CD14-positive monocyte (primary cell): ENCODE results near the gene GPRC5B. TPM values are rescaled to one million over a fixed set of nuclear protein-coding genes. Genes with fewer than 3 reads are reported as not detected.

Source experiments
- DNase-seq, 3 donors: peaks; one replicate each; pipeline ENCODE4 v3.0.0-alpha.2; 2011 to 2022
- H2AFZ ChIP-seq: 2 replicates; pipeline ENCODE4 v1.6.0; 2012; ENCODE audit warnings: mild to moderate bottlenecking, low read depth, low read length, inconsistent platforms; ENCODE audit not compliant: insufficient read depth, poor library complexity, severe bottlenecking
- H3K27ac ChIP-seq, 2 donors: 1 replicate in 1 of 2; 2 replicates in 1 of 2; pipeline ENCODE4 v1.5.1; 2012 to 2013; ENCODE audit warnings: low read length in 2 of 2, control low read depth in 1 of 2, inconsistent platforms in 1 of 2, low read depth in 1 of 2, mild to moderate bottlenecking in 1 of 2
- H3K27me3 ChIP-seq, 2 donors: one replicate each; pipeline versions ENCODE4 v1.6.0 to v1.6.1; 2011 to 2013; ENCODE audit warnings: low read length in 2 of 2; ENCODE audit not compliant: control insufficient read depth in 2 of 2, insufficient read depth in 2 of 2
- H3K36me3 ChIP-seq, 2 donors: replicated peaks in 1 of 2; 1 replicate in 1 of 2; 2 replicates in 1 of 2; pipeline versions ENCODE4 v1.5.1 to v1.6.1; 2012 to 2013; ENCODE audit warnings: low read length in 2 of 2, control low read depth in 1 of 2, inconsistent platforms in 1 of 2, mild to moderate bottlenecking in 1 of 2; ENCODE audit not compliant: insufficient read depth in 2 of 2, control insufficient read depth in 1 of 2
- H3K4me1 ChIP-seq, 2 donors: 1 replicate in 1 of 2; 2 replicates in 1 of 2; pipeline versions ENCODE4 v1.5.1 to v1.6.1; 2012 to 2013; ENCODE audit warnings: low read length in 2 of 2, control low read depth in 1 of 2, inconsistent platforms in 1 of 2, mild to moderate bottlenecking in 1 of 2, moderate library complexity in 1 of 2; ENCODE audit not compliant: insufficient read depth in 2 of 2, control insufficient read depth in 1 of 2
- H3K4me2 ChIP-seq: replicated peaks from 2 replicates; pipeline ENCODE3; 2012; ENCODE audit warnings: low read length, moderate library complexity, mild to moderate bottlenecking; ENCODE audit not compliant: poor library complexity, severe bottlenecking; ENCODE audit errors: extremely low read depth
- H3K4me3 ChIP-seq, 3 experiments: fragments of 200-600 bp in 1 of 3; sonication (generic) in 1 of 3; replicated peaks in 1 of 3; 1 replicate in 2 of 3; 2 replicates in 1 of 3; pipeline ENCODE4 v1.5.1; 2011 to 2013; ENCODE audit warnings: low read length in 3 of 3, mild to moderate bottlenecking in 3 of 3, control low read depth in 2 of 3, low read depth in 2 of 3, inconsistent platforms in 1 of 3, moderate library complexity in 1 of 3
- H3K79me2 ChIP-seq: 2 replicates; pipeline ENCODE4 v1.6.0; 2012; ENCODE audit warnings: mild to moderate bottlenecking, control low read depth, inconsistent platforms, low read length, moderate library complexity; ENCODE audit not compliant: insufficient read depth
- H3K9ac ChIP-seq: 2 replicates; pipeline ENCODE4 v1.6.0; 2017; ENCODE audit warnings: low read length, mild to moderate bottlenecking; ENCODE audit not compliant: insufficient read depth, poor library complexity, severe bottlenecking
- H3K9me3 ChIP-seq, 2 donors: replicated peaks in 1 of 2; 1 replicate in 1 of 2; 2 replicates in 1 of 2; pipeline versions ENCODE4 v1.5.1 to v1.6.1; 2012 to 2013; ENCODE audit warnings: low read length in 2 of 2, control low read depth in 1 of 2; ENCODE audit not compliant: control insufficient read depth in 1 of 2, insufficient read depth in 1 of 2
- H4K20me1 ChIP-seq: 2 replicates; pipeline ENCODE4 v1.6.0; 2012; ENCODE audit warnings: mild to moderate bottlenecking, low read length, control low read depth, moderate library complexity; ENCODE audit not compliant: insufficient read depth
- H3K27ac Mint-ChIP-seq, 7 donors: one replicate each; pipeline ENCODE4 v1.8.0; 2020; ENCODE audit warnings: mild to moderate bottlenecking in 7 of 7, mixed read lengths in 7 of 7, moderate library complexity in 6 of 7, inconsistent platforms in 2 of 7
- H3K27me3 Mint-ChIP-seq, 3 donors: one replicate each; pipeline ENCODE4 v1.8.0; 2021 to 2022; ENCODE audit warnings: low read depth in 3 of 3, mild to moderate bottlenecking in 3 of 3, mixed read lengths in 3 of 3, moderate library complexity in 3 of 3, inconsistent platforms in 1 of 3
- H3K36me3 Mint-ChIP-seq, 2 donors: one replicate each; pipeline ENCODE4 v1.8.0; 2020; ENCODE audit warnings: mixed read lengths in 2 of 2, inconsistent platforms in 1 of 2, mild to moderate bottlenecking in 1 of 2
- H3K4me1 Mint-ChIP-seq: one replicate; pipeline ENCODE4 v1.8.0; 2020; ENCODE audit warnings: mild to moderate bottlenecking, mixed read lengths
- H3K4me3 Mint-ChIP-seq, 2 donors: one replicate each; pipeline ENCODE4 v1.8.0; 2020; ENCODE audit warnings: mild to moderate bottlenecking in 2 of 2, mixed read lengths in 2 of 2, moderate library complexity in 1 of 2
- H3K9me3 Mint-ChIP-seq, 7 donors: one replicate each; pipeline ENCODE4 v1.8.0; 2020 to 2022; ENCODE audit warnings: mixed read lengths in 7 of 7, mild to moderate bottlenecking in 6 of 7, moderate library complexity in 6 of 7, inconsistent platforms in 2 of 7
- WGBS: methylation state at CpG from one replicate; pipeline ENCODE4 v1.1.5; 2013; ENCODE audit warnings: missing lambda C conversion rate; ENCODE audit not compliant: insufficient coverage; 5-methylcytosine and 5-hydroxymethylcytosine counted together
- intact Hi-C, 2 donors: fragments of 100-400 bp; cut with micrococcal nuclease; formaldehyde crosslinking; loops; one replicate each; pipeline versions ENCODE4 v1.15.0 to v1.15.1; 2023
- polyA plus RNA-seq, 3 donors: library from polyadenylated mRNA; depleted of rRNA in 1 of 3; unstranded in 2 of 3; stranded (reverse) in 1 of 3; fragments of 300-500 nt in 2 of 3; fragments of >200 nt in 1 of 3; fragmentation: Illumina TruSeq in 2 of 3; gene quantifications; 1 replicate in 2 of 3; 2 replicates in 1 of 3; pipeline ENCODE4 v1.2.3, GENCODE V29; 2012 to 2021
- TF ChIP-seq, protein P1 (sequence below): fragments of 200-600 bp; IDR thresholded peaks from one replicate; pipeline ENCODE4 v1.8.0; 2022; ENCODE audit warnings: antibody characterized with exemption, mild to moderate bottlenecking

GPRC5B gene
- polyA plus RNA-seq, 3 donors = 0.06 to 0.24 TPM; not detected in 1

- Histone ChIP-seq H3K4me3 (peak overlapping the region in 1 of 3 experiments; percentile 78), H3K79me2 (no peaks in the 10 kb centered on the region), H2AFZ (peak overlapping the region; percentile 76), H3K36me3 (no peaks in the 10 kb centered on the region), H3K4me1 (peaks cover 22 to 31% of the 10 kb centered on the region in 2 donors), H4K20me1 (no peaks in the 10 kb centered on the region), H3K27me3 (peaks cover 34 to 47% of the 10 kb centered on the region in 2 donors), H3K9me3 (peaks cover 4 to 16% of the 10 kb centered on the region in 2 donors), H3K9ac (no peak overlapping the region), H3K4me2 (peak overlapping the region; percentile 94), H3K27ac (no peak overlapping the region)
- H3K9me3 Mint-ChIP-seq = peaks cover 0 to 28% (median 7%) of the 10 kb centered on the region in 7 donors
- no peak overlapping the region for H3K27ac Mint-ChIP-seq
- WGBS = 6% methylated on average over 19 of the region's 20 CpGs
- intact Hi-C loops = loop anchor here (1.0 to 10.0 kb wide), 3 partner anchors 285 to 802 kb away; partner anchors contain the start of gene VPS35L (in 1 of the 2)
- H3K4me3 Mint-ChIP-seq = peak overlapping the region; percentile 64 to 94
- peaks cover 5% of the 10 kb centered on the region in 2 donors for H3K36me3 Mint-ChIP-seq
- H3K27me3 Mint-ChIP-seq = peaks cover 45 to 49% (median 49%) of the 10 kb centered on the region in 3 donors
- DNase-seq = peak; percentile 51 to 64 (median 57)
- H3K4me1 Mint-ChIP-seq = peaks cover 22% of the 10 kb centered on the region
- TF ChIP-seq, protein P1, sequence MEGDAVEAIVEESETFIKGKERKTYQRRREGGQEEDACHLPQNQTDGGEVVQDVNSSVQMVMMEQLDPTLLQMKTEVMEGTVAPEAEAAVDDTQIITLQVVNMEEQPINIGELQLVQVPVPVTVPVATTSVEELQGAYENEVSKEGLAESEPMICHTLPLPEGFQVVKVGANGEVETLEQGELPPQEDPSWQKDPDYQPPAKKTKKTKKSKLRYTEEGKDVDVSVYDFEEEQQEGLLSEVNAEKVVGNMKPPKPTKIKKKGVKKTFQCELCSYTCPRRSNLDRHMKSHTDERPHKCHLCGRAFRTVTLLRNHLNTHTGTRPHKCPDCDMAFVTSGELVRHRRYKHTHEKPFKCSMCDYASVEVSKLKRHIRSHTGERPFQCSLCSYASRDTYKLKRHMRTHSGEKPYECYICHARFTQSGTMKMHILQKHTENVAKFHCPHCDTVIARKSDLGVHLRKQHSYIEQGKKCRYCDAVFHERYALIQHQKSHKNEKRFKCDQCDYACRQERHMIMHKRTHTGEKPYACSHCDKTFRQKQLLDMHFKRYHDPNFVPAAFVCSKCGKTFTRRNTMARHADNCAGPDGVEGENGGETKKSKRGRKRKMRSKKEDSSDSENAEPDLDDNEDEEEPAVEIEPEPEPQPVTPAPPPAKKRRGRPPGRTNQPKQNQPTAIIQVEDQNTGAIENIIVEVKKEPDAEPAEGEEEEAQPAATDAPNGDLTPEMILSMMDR = peak; percentile 99
Measured at GRCh38 chr16:19886073-19886941, 1.7 kb upstream of the GPRC5B start.

DNA sequence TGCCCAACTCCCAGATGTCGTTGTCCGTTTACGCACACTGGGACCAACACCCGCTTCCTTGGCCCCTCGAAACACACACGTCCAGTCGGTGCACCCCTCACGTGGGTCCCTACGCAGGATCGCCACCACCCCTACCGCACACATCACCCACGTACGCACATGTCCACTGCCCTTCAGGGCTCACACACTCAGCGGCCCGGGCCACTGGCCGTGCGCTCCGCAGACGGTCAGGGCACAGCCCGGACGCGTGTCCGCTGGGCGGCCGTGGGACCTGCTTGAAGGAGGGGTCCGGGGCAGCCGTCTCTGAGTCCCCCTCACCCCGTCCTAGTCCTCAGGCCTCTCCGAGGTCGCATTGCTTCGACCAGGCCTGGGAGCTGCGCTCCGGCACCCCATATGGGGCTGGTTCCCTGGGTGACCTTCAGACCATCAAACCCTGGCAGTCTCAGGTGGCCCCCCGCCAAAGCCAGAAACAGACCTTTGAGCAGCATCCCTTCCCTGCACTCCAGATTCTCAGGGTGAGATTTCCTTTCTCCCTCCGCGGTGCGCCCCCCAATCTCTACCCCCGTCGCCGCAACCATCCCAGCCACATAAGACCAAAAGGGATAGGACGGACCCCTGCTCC is 914 bp upstream of the GPRC5B start:
- TF ChIP-seq, protein P1 = no peak
- H4K20me1 ChIP-seq = no peaks in the 10 kb centered on the region
- peak overlapping the region; percentile 82 to 94 for H3K4me3 Mint-ChIP-seq
- peaks cover 34 to 52% of the 10 kb centered on the region in 2 donors for H3K27me3 ChIP-seq
- H3K36me3 ChIP-seq = no peaks in the 10 kb centered on the region
- H3K27ac ChIP-seq = no peak overlapping the region
- no peaks in the 10 kb centered on the region for H3K79me2 ChIP-seq
- intact Hi-C loops = loop anchor here (1.0 to 10.0 kb wide), 4 partner anchors 284 to 801 kb away; partner anchors contain the start of gene VPS35L (in 1 of the 2)
- peaks cover 47 to 54% (median 53%) of the 10 kb centered on the region in 3 donors for H3K27me3 Mint-ChIP-seq
- peak overlapping the region in 1 of 3 experiments; percentile 78 for H3K4me3 ChIP-seq
- peaks cover 22% of the 10 kb centered on the region for H3K4me1 Mint-ChIP-seq
- H3K9me3 ChIP-seq = peaks cover 4 to 16% of the 10 kb centered on the region in 2 donors
- H3K4me2 ChIP-seq = peak overlapping the region; percentile 94
- H3K36me3 Mint-ChIP-seq = peaks cover 5% of the 10 kb centered on the region in 2 donors
- no peak for DNase-seq
- H2AFZ ChIP-seq = peak overlapping the region; percentile 76
- peak overlapping the region in 2 of 7 donors; percentile 49 to 55 for H3K27ac Mint-ChIP-seq
- peaks cover 22 to 31% of the 10 kb centered on the region in 2 donors for H3K4me1 ChIP-seq
- H3K9ac ChIP-seq = no peak overlapping the region
- WGBS = 10% methylated on average over 39 of the region's 41 CpGs
- peaks cover 0 to 27% (median 7%) of the 10 kb centered on the region in 7 donors for H3K9me3 Mint-ChIP-seq
